ENCODE measurements around the gene WDR91.

WDR91 gene

GRCh38 chr7:135192914-135193536, 18.3 kb downstream of the WDR91 start:
- no peak overlapping the region for H3K9ac ChIP-seq

DNA sequence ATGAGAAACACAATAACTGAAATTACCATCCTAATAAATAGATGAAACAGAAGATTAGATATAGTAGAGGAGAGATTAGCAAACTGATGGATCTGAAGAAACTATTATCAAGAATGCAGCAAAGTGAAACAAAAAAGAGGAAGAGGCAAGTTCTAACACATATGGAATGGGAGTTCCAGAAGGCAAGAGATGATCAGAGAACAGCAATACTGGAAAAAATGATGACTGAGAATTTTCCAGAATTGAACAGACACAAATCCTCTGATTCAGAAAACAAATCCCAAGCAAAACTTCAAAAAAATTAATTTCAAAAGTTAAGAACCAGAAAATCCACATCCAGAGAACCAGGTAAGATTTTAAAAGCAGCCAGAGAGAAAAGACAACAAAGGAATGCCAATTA, 20.6 kb downstream of the WDR91 start:
- Histone ChIP-seq H3K27ac (no peak overlapping the region), H3K4me1 (ENCODE audit: low read depth, poor library complexity, severe bottlenecking) (peaks cover under 1% of the 10 kb centered on the region), H3K9ac (no peak overlapping the region), H3K4me3 (IDR thresholded peaks at IDR 0.05; ENCODE audit: insufficient read depth, low read depth, low read length) (no peak overlapping the region), H2AFZ (ENCODE audit: low read depth) (no peak overlapping the region), H3K27me3 (ENCODE audit: insufficient read depth, low read depth) (no peaks in the 10 kb centered on the region), H4K20me1 (ENCODE audit: insufficient read depth) (no peaks in the 10 kb centered on the region), H3K79me2 (ENCODE audit: insufficient read depth, low read depth) (no peaks in the 10 kb centered on the region), H3K36me3 (ENCODE audit: insufficient read depth) (no peaks in the 10 kb centered on the region), H3K4me2 (no peak overlapping the region)
- TF ChIP-seq CTCF (conservative IDR thresholded peaks at IDR 0.05; ENCODE audit: low read depth, low read length): no peak

More at GRCh38 chr7:135192914-135193536, 18.3 kb downstream of the WDR91 start:
- no peak overlapping the region for H2AFZ ChIP-seq (ENCODE audit: low read depth)
- H3K4me2 ChIP-seq: no peak overlapping the region
- no peak for TF ChIP-seq CTCF (conservative IDR thresholded peaks at IDR 0.05; ENCODE audit: low read depth, low read length)
- H3K4me1 ChIP-seq (ENCODE audit: low read depth, poor library complexity, severe bottlenecking): no peaks in the 10 kb centered on the region
- no peak overlapping the region for H3K27ac ChIP-seq
- H3K4me3 ChIP-seq (IDR thresholded peaks at IDR 0.05; ENCODE audit: insufficient read depth, low read depth, low read length): no peak overlapping the region
- H3K36me3 ChIP-seq (ENCODE audit: insufficient read depth): no peaks in the 10 kb centered on the region
- no peaks in the 10 kb centered on the region for H3K27me3 ChIP-seq (ENCODE audit: insufficient read depth, low read depth)
- H4K20me1 ChIP-seq (ENCODE audit: insufficient read depth): no peaks in the 10 kb centered on the region
- no peaks in the 10 kb centered on the region for H3K79me2 ChIP-seq (ENCODE audit: insufficient read depth, low read depth)

DNA sequence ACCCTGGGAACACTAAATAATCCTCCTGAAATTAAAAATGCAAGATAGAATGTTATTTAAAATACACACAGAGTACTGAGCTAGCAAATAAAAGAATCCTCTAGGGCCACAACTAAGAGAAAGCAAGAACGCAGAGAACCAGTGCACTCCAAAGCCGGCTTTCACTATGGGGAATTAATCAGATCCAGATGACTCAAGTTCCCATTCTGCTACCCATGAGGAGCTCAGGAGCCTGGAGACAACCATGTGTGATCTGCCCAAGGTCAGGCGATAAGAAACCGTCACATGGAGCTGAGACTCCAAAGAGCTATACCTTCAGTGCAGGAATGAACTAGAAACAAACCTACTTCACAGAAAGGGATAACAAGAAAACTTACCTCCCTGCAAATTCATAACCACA, 21.4 kb downstream of the WDR91 start:
- no peak overlapping the region for H2AFZ ChIP-seq (ENCODE audit: low read depth)
- H3K4me1 ChIP-seq (ENCODE audit: low read depth, poor library complexity, severe bottlenecking): peaks cover 8% of the 10 kb centered on the region
- no peak overlapping the region for H3K27ac ChIP-seq
- H3K9ac ChIP-seq: no peak overlapping the region
- H4K20me1 ChIP-seq (ENCODE audit: insufficient read depth): no peaks in the 10 kb centered on the region
- H3K79me2 ChIP-seq (ENCODE audit: insufficient read depth, low read depth): no peaks in the 10 kb centered on the region
- no peaks in the 10 kb centered on the region for H3K27me3 ChIP-seq (ENCODE audit: insufficient read depth, low read depth)
- no peak overlapping the region for H3K4me3 ChIP-seq (IDR thresholded peaks at IDR 0.05; ENCODE audit: insufficient read depth, low read depth, low read length)
- no peak for TF ChIP-seq CTCF (conservative IDR thresholded peaks at IDR 0.05; ENCODE audit: low read depth, low read length)
- no peak overlapping the region for H3K4me2 ChIP-seq
- H3K36me3 ChIP-seq (ENCODE audit: insufficient read depth): no peaks in the 10 kb centered on the region

- Histone ChIP-seq H3K4me2 (no peak overlapping the region), H3K4me1 (ENCODE audit: low read depth, poor library complexity, severe bottlenecking) (peaks cover 10% of the 10 kb centered on the region), H4K20me1 (ENCODE audit: insufficient read depth) (no peaks in the 10 kb centered on the region), H2AFZ (ENCODE audit: low read depth) (no peak overlapping the region), H3K4me3 (IDR thresholded peaks at IDR 0.05; ENCODE audit: insufficient read depth, low read depth, low read length) (no peak overlapping the region), H3K79me2 (ENCODE audit: insufficient read depth, low read depth) (no peaks in the 10 kb centered on the region), H3K36me3 (ENCODE audit: insufficient read depth) (no peaks in the 10 kb centered on the region), H3K27me3 (ENCODE audit: insufficient read depth, low read depth) (no peaks in the 10 kb centered on the region), H3K9ac (no peak overlapping the region), H3K27ac (no peak overlapping the region)
- TF ChIP-seq CTCF (conservative IDR thresholded peaks at IDR 0.05; ENCODE audit: low read depth, low read length): no peak
Observed at GRCh38 chr7:135189221-135189662, 22.1 kb downstream of the WDR91 start.

Data from KMS-11 (cell line).